Measurements from ENCODE around the gene TRMT6. TPM values are rescaled to one million over a fixed set of nuclear protein-coding genes. Genes with fewer than 3 reads are reported as not detected.

TRMT6 gene
- total RNA-seq, 1 experiment from 2014 or later, result 35.5 TPM

DNA sequence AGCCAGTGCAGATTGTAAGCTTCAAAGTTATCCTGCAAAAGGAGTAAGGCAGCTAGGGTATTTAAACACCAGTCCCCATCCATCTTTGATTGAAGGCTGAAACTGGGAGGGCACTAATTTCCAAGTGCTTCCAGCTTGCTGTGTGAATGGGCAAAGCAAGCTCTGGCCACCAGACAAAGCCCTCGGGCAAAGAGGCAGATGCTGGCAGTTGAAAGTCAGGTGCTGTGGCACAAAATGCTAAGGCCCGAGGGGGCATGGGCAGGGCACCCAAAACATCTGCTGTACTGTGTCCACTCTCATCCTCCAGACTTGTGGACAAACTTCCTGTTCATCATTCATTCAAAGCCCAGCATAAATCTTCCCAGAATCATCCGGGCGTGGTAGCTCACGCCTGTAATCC, 62.9 kb downstream of the TRMT6 start:
- intact Hi-C loops (cut with micrococcal nuclease; ENCODE audit: unreplicated experiment), result no loop called here
- no peaks in the 10 kb centered on the region for H3K36me3 Mint-ChIP-seq (ENCODE audit: insufficient read depth, unreplicated experiment)
- TF ChIP-seq, protein P1, sequence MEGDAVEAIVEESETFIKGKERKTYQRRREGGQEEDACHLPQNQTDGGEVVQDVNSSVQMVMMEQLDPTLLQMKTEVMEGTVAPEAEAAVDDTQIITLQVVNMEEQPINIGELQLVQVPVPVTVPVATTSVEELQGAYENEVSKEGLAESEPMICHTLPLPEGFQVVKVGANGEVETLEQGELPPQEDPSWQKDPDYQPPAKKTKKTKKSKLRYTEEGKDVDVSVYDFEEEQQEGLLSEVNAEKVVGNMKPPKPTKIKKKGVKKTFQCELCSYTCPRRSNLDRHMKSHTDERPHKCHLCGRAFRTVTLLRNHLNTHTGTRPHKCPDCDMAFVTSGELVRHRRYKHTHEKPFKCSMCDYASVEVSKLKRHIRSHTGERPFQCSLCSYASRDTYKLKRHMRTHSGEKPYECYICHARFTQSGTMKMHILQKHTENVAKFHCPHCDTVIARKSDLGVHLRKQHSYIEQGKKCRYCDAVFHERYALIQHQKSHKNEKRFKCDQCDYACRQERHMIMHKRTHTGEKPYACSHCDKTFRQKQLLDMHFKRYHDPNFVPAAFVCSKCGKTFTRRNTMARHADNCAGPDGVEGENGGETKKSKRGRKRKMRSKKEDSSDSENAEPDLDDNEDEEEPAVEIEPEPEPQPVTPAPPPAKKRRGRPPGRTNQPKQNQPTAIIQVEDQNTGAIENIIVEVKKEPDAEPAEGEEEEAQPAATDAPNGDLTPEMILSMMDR (IDR thresholded peaks at IDR 0.05; ENCODE audit: insufficient read depth in 1 of 2, low read depth in 1 of 2, low read length in 1 of 2, severe bottlenecking in 1 of 2, unreplicated experiment in 1 of 2), result no peak
- H3K9me3 Mint-ChIP-seq (ENCODE audit: unreplicated experiment), result no peaks in the 10 kb centered on the region
- ChIA-PET POLR2A (no interaction called here), CTCF (no interaction called here)
- DNase-seq, result no peak
- Histone ChIP-seq H3K27me3 (replicated peaks; ENCODE audit: control insufficient read depth, insufficient read depth, low read length) (no peaks in the 10 kb centered on the region), H3K36me3 (ENCODE audit: control insufficient read depth, insufficient read depth, low read length) (no peaks in the 10 kb centered on the region), H3K9me3 (no peaks in the 10 kb centered on the region), H3K4me1 (no peaks in the 10 kb centered on the region), H3K4me3 (ENCODE audit: low read depth, low read length) (no peak overlapping the region)
- BruUV-seq (replicated peaks), result no TSS peak
- H3K4me1 Mint-ChIP-seq (ENCODE audit: low read depth, unreplicated experiment), result no peaks in the 10 kb centered on the region
- no peak overlapping the region for H3K27ac Mint-ChIP-seq (ENCODE audit: unreplicated experiment)
- peaks cover 19% of the 10 kb centered on the region for H3K27me3 Mint-ChIP-seq (ENCODE audit: insufficient read depth, unreplicated experiment)
- H3K4me3 Mint-ChIP-seq (ENCODE audit: unreplicated experiment), result no peak overlapping the region

Other genes starting within 250 kb of the TRMT6 start
- gene SHLD1, start 200.1 kb downstream of the TRMT6 start, total RNA-seq (2022), result 4.8 and 5.4 TPM in 2 replicates
- 0.79 and 0.86 TPM in 2 replicates for gene CHGB, start 39.0 kb downstream of the TRMT6 start, total RNA-seq (2022)
- 36.4 and 38.4 TPM in 2 replicates for gene MCM8, start 119 bp upstream of the TRMT6 start, total RNA-seq (2022)
- 82.3 and 94.6 TPM in 2 replicates for gene CRLS1, start 55.6 kb upstream of the TRMT6 start, total RNA-seq (2022)
- 17.9 and 19.6 TPM in 2 replicates for gene LRRN4, start 103.5 kb upstream of the TRMT6 start, total RNA-seq (2022)
- gene FERMT1, start 172.5 kb upstream of the TRMT6 start, total RNA-seq (2022), result 30.1 and 34.7 TPM in 2 replicates

Data from Caco-2 (cell line).